Keratinocyte (primary cell): Measurements from ENCODE around the gene SPATS2L. TPM values are rescaled to one million over a fixed set of nuclear protein-coding genes. Genes with fewer than 3 reads are reported as not detected.

Source experiments
- DNase-seq: peaks from one replicate; pipeline ENCODE4 v3.0.0-alpha.2; 2011; ENCODE audit warnings: low read depth, missing footprints, low spot score
- FAIRE-seq: peaks from 2 replicates; lab custom pipeline; 2011; peaks lifted over from hg19 to GRCh38; lab: Jason Lieb, UNC
- H2AFZ ChIP-seq: 2 replicates; pipeline ENCODE4 v1.6.0; 2012; ENCODE audit warnings: low read length, control low read depth, inconsistent platforms; ENCODE audit not compliant: control insufficient read depth
- H3K27ac ChIP-seq: 2 replicates; pipeline ENCODE4 v1.5.1; 2011; ENCODE audit warnings: low read length; ENCODE audit not compliant: control insufficient read depth, insufficient read depth
- H3K27me3 ChIP-seq: 3 replicates; pipeline ENCODE4 v1.6.0; 2011; ENCODE audit warnings: low read length; ENCODE audit not compliant: control insufficient read depth, insufficient read depth; ENCODE audit errors: extremely low read depth
- H3K36me3 ChIP-seq, 2 experiments: 2 replicates in 1 of 2; 3 replicates in 1 of 2; pipeline ENCODE4 v1.5.1; 2011; ENCODE audit warnings: low read length in 2 of 2, mild to moderate bottlenecking in 1 of 2; ENCODE audit not compliant: control insufficient read depth in 2 of 2, insufficient read depth in 2 of 2; ENCODE audit errors: extremely low read depth in 1 of 2
- H3K4me1 ChIP-seq: 3 replicates; pipeline ENCODE4 v1.5.1; 2011; ENCODE audit warnings: low read length; ENCODE audit not compliant: control insufficient read depth, insufficient read depth; ENCODE audit errors: extremely low read depth
- H3K4me2 ChIP-seq: 3 replicates; pipeline ENCODE4 v1.6.0; 2011; ENCODE audit warnings: low read depth, low read length; ENCODE audit not compliant: control insufficient read depth, insufficient read depth; ENCODE audit errors: extremely low read depth
- H3K4me3 ChIP-seq, 3 experiments: fragments of 200-600 bp in 1 of 3; sonication (generic) in 1 of 3; 2 replicates in 2 of 3; 3 replicates in 1 of 3; pipeline ENCODE4 v1.5.1; 2011 to 2016; ENCODE audit warnings: low read length in 3 of 3, mild to moderate bottlenecking in 3 of 3, control low read depth in 2 of 3, inconsistent platforms in 1 of 3, low read depth in 1 of 3, mixed read lengths in 1 of 3, mixed run types in 1 of 3, moderate library complexity in 1 of 3; ENCODE audit not compliant: control insufficient read depth in 2 of 3, insufficient read depth in 2 of 3; ENCODE audit errors: extremely low read depth in 1 of 3
- H3K79me2 ChIP-seq: 2 replicates; pipeline ENCODE4 v1.6.0; 2012; ENCODE audit warnings: low read length; ENCODE audit not compliant: control insufficient read depth, insufficient read depth
- H3K9ac ChIP-seq: 3 replicates; pipeline ENCODE4 v1.6.0; 2011; ENCODE audit warnings: low read length; ENCODE audit not compliant: control insufficient read depth, insufficient read depth; ENCODE audit errors: extremely low read depth
- H3K9me1 ChIP-seq: 3 replicates; pipeline ENCODE4 v1.6.0; 2011; ENCODE audit warnings: low read length; ENCODE audit not compliant: control insufficient read depth, insufficient read depth; ENCODE audit errors: extremely low read depth
- H3K9me3 ChIP-seq: 2 replicates; pipeline ENCODE4 v1.5.1; 2012; ENCODE audit warnings: low read depth, low read length; ENCODE audit not compliant: control insufficient read depth
- H4K20me1 ChIP-seq: 3 replicates; pipeline ENCODE4 v1.6.0; 2011; ENCODE audit warnings: low read length; ENCODE audit not compliant: control insufficient read depth, insufficient read depth; ENCODE audit errors: extremely low read depth
- CTCF ChIP-seq, 3 experiments: IDR thresholded peaks in 1 of 3; conservative IDR thresholded peaks in 1 of 3; optimal IDR thresholded peaks in 1 of 3; 2 replicates in 2 of 3; 3 replicates in 1 of 3; pipeline versions ENCODE3 to v1.5.1; 2011; ENCODE audit warnings: low read length in 3 of 3, mild to moderate bottlenecking in 3 of 3, moderate library complexity in 2 of 3, control low read depth in 1 of 3, inconsistent platforms in 1 of 3; ENCODE audit not compliant: insufficient read depth in 2 of 3; ENCODE audit errors: extremely low read depth in 1 of 3
- EZH2 ChIP-seq: IDR thresholded peaks from one replicate; pipeline ENCODE4 v1.6.1; 2012; ENCODE audit warnings: inconsistent platforms, mild to moderate bottlenecking, low read length, moderate library complexity
- dilution Hi-C: fragments of 300-500 bp; cut with MboI; formaldehyde crosslinking; loops from one replicate; pipeline ENCODE4 v1.7.0; 2020; ENCODE audit warnings: low sequenced_read_pairs; ENCODE audit not compliant: extremely low pct_ligation_motif_present
- polyA plus RNA-seq, 5 experiments: library from polyadenylated mRNA; depleted of rRNA in 3 of 5; stranded (reverse) in 3 of 5; stranded (forward) in 1 of 5; unstranded in 1 of 5; fragments of >200 nt; gene quantifications; 1 replicate in 1 of 5; 2 replicates in 3 of 5; 3 replicates in 1 of 5; pipeline versions ENCODE4 v1.2.1 to v1.2.3, GENCODE V29; 2011 to 2012; ENCODE audit warnings: missing spikeins in 2 of 5, low read depth in 1 of 5, low replicate concordance in 1 of 5

The SPATS2L gene
- polyA plus RNA-seq, 1 donor (not counting 4 experiments of a cell fraction or from before 2014, with no cell fraction given): 95.3 TPM

DNA sequence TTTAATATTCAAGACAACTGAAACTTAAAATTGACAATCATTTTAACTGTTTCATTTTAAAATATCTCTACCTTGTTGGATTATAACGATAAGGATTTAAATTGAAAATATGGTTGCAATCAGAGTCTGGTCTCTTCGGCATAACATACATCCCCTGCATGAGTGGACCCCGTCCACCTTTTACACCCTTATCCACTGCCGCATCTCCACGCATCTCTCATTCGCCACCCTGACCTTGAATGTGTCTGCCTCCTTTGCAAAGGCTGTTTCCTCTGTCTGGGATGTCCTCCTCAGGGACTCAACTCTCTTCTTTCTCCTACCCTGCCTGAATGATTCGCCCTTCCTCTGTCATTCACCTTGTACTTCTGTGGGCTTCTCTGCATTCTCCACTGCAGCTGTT, 87.6 kb downstream of the SPATS2L start:
- no peak overlapping the region for H3K9ac ChIP-seq
- no peak overlapping the region for H3K4me3 ChIP-seq
- H3K79me2 ChIP-seq: peaks cover 8% of the 10 kb centered on the region
- FAIRE-seq (no peak), DNase-seq (no peak)
- peaks cover 16 to 22% of the 10 kb centered on the region in 2 experiments for H3K36me3 ChIP-seq
- H3K9me3 ChIP-seq: no peaks in the 10 kb centered on the region
- no peak overlapping the region for H3K27ac ChIP-seq
- H2AFZ ChIP-seq: no peak overlapping the region
- H3K4me1 ChIP-seq: peaks cover 21% of the 10 kb centered on the region
- H4K20me1 ChIP-seq: no peaks in the 10 kb centered on the region
- dilution Hi-C loops: no loop called here
- TF ChIP-seq EZH2: no peak
- TF ChIP-seq CTCF (optimal IDR thresholded peaks at IDR 0.05 in 1 of 3, IDR thresholded peaks at IDR 0.05 in 1 of 3, conservative IDR thresholded peaks at IDR 0.05 in 1 of 3; ENCODE audit: extremely low read depth in 1 of 3, insufficient read depth in 2 of 3, low read length in 3 of 3): no peak
- no peaks in the 10 kb centered on the region for H3K9me1 ChIP-seq
- H3K27me3 ChIP-seq: no peaks in the 10 kb centered on the region
- H3K4me2 ChIP-seq: no peak overlapping the region

DNA sequence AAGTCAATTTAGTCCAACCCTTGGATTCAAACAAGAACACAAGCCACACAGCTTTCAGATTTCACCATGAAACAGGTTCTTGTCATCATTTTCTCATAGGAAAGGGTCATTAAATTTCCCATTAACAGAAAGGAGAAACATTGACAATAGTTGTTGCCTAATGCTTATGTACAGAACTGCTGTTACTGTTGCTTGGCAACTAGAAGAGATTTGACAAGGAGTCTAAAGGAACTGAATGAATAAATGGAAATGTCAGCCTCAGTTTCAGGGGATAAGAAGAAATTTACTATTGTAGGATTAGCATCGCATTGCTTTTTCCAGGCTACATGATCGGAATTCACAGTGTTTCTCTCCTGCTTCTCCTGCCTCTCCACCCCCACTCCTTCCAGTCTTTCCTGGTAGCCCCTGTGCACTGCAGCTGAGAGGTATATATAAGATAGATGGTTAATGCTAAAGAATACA, 90.3 kb downstream of the SPATS2L start:
- Histone ChIP-seq H3K4me1 (peaks cover 24% of the 10 kb centered on the region), H3K9ac (no peak overlapping the region), H3K9me1 (no peaks in the 10 kb centered on the region), H3K27me3 (no peaks in the 10 kb centered on the region), H3K27ac (no peak overlapping the region), H3K4me3 (no peak overlapping the region), H3K36me3 (peaks cover 4 to 8% of the 10 kb centered on the region in 2 experiments), H3K4me2 (no peak overlapping the region), H4K20me1 (no peaks in the 10 kb centered on the region), H3K79me2 (peaks cover 8% of the 10 kb centered on the region), H2AFZ (no peak overlapping the region), H3K9me3 (no peaks in the 10 kb centered on the region)
- dilution Hi-C loops: no loop called here
- DNase-seq (no peak), FAIRE-seq (no peak)
- no peak for TF ChIP-seq EZH2
- TF ChIP-seq CTCF (optimal IDR thresholded peaks at IDR 0.05 in 1 of 3, IDR thresholded peaks at IDR 0.05 in 1 of 3, conservative IDR thresholded peaks at IDR 0.05 in 1 of 3; ENCODE audit: extremely low read depth in 1 of 3, insufficient read depth in 2 of 3, low read length in 3 of 3): no peak
